Neutrophil (primary cell): Measurements from ENCODE around the gene SORCS2.

ENCODE experiments used
- H3K27ac ChIP-seq: fragments of 200-600 bp; sonication (generic); 2 replicates; pipeline ENCODE4 v1.5.1; 2016; ENCODE audit warnings: mild to moderate bottlenecking, moderate library complexity
- H3K27me3 ChIP-seq: fragments of 200-600 bp; sonication (generic); 2 replicates; pipeline ENCODE4 v1.6.0; 2016; ENCODE audit warnings: mild to moderate bottlenecking
- H3K36me3 ChIP-seq: fragments of 200-600 bp; sonication (generic); 2 replicates; pipeline ENCODE4 v1.5.1; 2017
- H3K4me1 ChIP-seq, 2 experiments: fragments of 200-600 bp in 1 of 2; sonication (generic) in 1 of 2; 1 replicate in 1 of 2; 2 replicates in 1 of 2; pipeline versions ENCODE4 v1.5.1 to v1.6.1; 2013 to 2016; ENCODE audit warnings: low read depth in 1 of 2, low read length in 1 of 2, mild to moderate bottlenecking in 1 of 2, moderate library complexity in 1 of 2; ENCODE audit not compliant: control insufficient read depth in 1 of 2, insufficient read depth in 1 of 2
- H3K4me3 ChIP-seq, 2 experiments: fragments of 200-600 bp in 1 of 2; sonication (generic) in 1 of 2; 1 replicate in 1 of 2; 2 replicates in 1 of 2; pipeline ENCODE4 v1.5.1; 2013 to 2016; ENCODE audit warnings: low read depth in 1 of 2, low read length in 1 of 2, mild to moderate bottlenecking in 1 of 2, moderate library complexity in 1 of 2
- H3K9me3 ChIP-seq: fragments of 200-600 bp; sonication (generic); 2 replicates; pipeline ENCODE4 v1.5.1; 2016
- CTCF ChIP-seq: fragments of 200-600 bp; sonication (generic); IDR thresholded peaks from 2 replicates; pipeline ENCODE4 v1.5.1; 2016; ENCODE audit warnings: antibody characterized with exemption

Gene SORCS2

GRCh38 chr4:7646384-7647061 lies 454.2 kb downstream of the SORCS2 start:
- Histone ChIP-seq H3K4me1 (peaks cover 60 to 71% of the 10 kb centered on the region in 2 experiments), H3K4me3 (peak overlapping the region in 1 of 2 experiments; percentile 15), H3K36me3 (no peaks in the 10 kb centered on the region), H3K27me3 (no peaks in the 10 kb centered on the region), H3K27ac (no peak overlapping the region), H3K9me3 (no peaks in the 10 kb centered on the region)
- TF ChIP-seq CTCF, result no peak

- Histone ChIP-seq H3K4me3 (no peak overlapping the region), H3K27ac (no peak overlapping the region), H3K4me1 (peaks cover 60 to 71% of the 10 kb centered on the region in 2 experiments), H3K36me3 (no peaks in the 10 kb centered on the region), H3K9me3 (no peaks in the 10 kb centered on the region), H3K27me3 (no peaks in the 10 kb centered on the region)
- no peak for TF ChIP-seq CTCF
These were observed 454.8 kb downstream of the SORCS2 start for GRCh38 chr4:7647186-7647585.

- TF ChIP-seq CTCF, result no peak
- Histone ChIP-seq H3K4me1 (peaks cover 60 to 69% of the 10 kb centered on the region in 2 experiments), H3K4me3 (no peak overlapping the region), H3K36me3 (no peaks in the 10 kb centered on the region), H3K9me3 (no peaks in the 10 kb centered on the region), H3K27ac (peak overlapping the region; percentile 21), H3K27me3 (no peaks in the 10 kb centered on the region)
These were observed 455.5 kb downstream of the SORCS2 start for GRCh38 chr4:7647600-7648543.

GRCh38 chr4:7648544-7649395 lies 456.4 kb downstream of the SORCS2 start:
- Histone ChIP-seq H3K9me3 (no peaks in the 10 kb centered on the region), H3K4me1 (peaks cover 60 to 67% of the 10 kb centered on the region in 2 experiments), H3K27me3 (no peaks in the 10 kb centered on the region), H3K27ac (peak overlapping the region; percentile 21), H3K36me3 (no peaks in the 10 kb centered on the region), H3K4me3 (no peak overlapping the region)
- TF ChIP-seq CTCF, result no peak

GRCh38 chr4:7649411-7649740 lies 457.0 kb downstream of the SORCS2 start:
- Histone ChIP-seq H3K4me3 (no peak overlapping the region), H3K9me3 (no peaks in the 10 kb centered on the region), H3K36me3 (no peaks in the 10 kb centered on the region), H3K27ac (no peak overlapping the region), H3K27me3 (peaks cover 1% of the 10 kb centered on the region), H3K4me1 (peaks cover 57 to 61% of the 10 kb centered on the region in 2 experiments)
- no peak for TF ChIP-seq CTCF
